Suprapubic skin (tissue), 4 donors: Measurements from ENCODE around the gene DUOXA2. TPM values are rescaled to one million over a fixed set of nuclear protein-coding genes. Genes with fewer than 3 reads are reported as not detected.

ENCODE experiments used
- DNase-seq, 2 donors: peaks; one replicate each; pipeline ENCODE4 v3.0.0-alpha.2; 2019; ENCODE audit warnings: low spot score in 2 of 2
- H3K27ac ChIP-seq: fragments of 200-600 bp; sonication (generic); one replicate; pipeline ENCODE4 v1.5.1; 2019
- H3K27me3 ChIP-seq: fragments of 200-600 bp; sonication (generic); one replicate; pipeline ENCODE4 v1.5.1; 2019
- H3K36me3 ChIP-seq: fragments of 200-600 bp; sonication (generic); one replicate; pipeline ENCODE4 v1.5.1; 2019
- H3K4me1 ChIP-seq: fragments of 200-600 bp; sonication (generic); one replicate; pipeline ENCODE4 v1.5.1; 2019
- H3K4me3 ChIP-seq: fragments of 200-600 bp; sonication (generic); one replicate; pipeline ENCODE4 v1.5.1; 2019; ENCODE audit warnings: mild to moderate bottlenecking
- H3K9me3 ChIP-seq: fragments of 200-600 bp; sonication (generic); one replicate; pipeline ENCODE4 v1.5.1; 2019
- CTCF ChIP-seq, 2 donors: fragments of 200-600 bp in 1 of 2; fragments of 450-650 bp in 1 of 2; sonication (generic) in 1 of 2; IDR thresholded peaks; one replicate each; pipeline ENCODE4 v1.5.1; 2016 to 2019; ENCODE audit warnings: antibody characterized with exemption in 2 of 2, mild to moderate bottlenecking in 1 of 2, moderate library complexity in 1 of 2
- EP300 ChIP-seq: sonication (generic); formaldehyde crosslinking; IDR thresholded peaks from one replicate; pipeline ENCODE4 v1.6.1; 2017; ENCODE audit warnings: antibody characterized with exemption
- POLR2A ChIP-seq, 2 donors: fragments of 450-650 bp; IDR thresholded peaks; one replicate each; pipeline ENCODE4 v1.6.1; 2017; ENCODE audit warnings: antibody characterized with exemption in 2 of 2, mild to moderate bottlenecking in 2 of 2, moderate library complexity in 2 of 2
- POLR2AphosphoS5 ChIP-seq, 3 donors: sonication (generic); formaldehyde crosslinking; IDR thresholded peaks; one replicate each; pipeline ENCODE4 v1.6.1; 2017; ENCODE audit warnings: antibody characterized with exemption in 3 of 3
- WGBS: methylation state at CpG from one replicate; pipeline ENCODE4 v1.1.5; 2018; 5-methylcytosine and 5-hydroxymethylcytosine counted together
- total RNA-seq, 4 donors: library from RNA; depleted of rRNA; stranded (reverse); fragments of >200 nt; gene quantifications; one replicate each; pipeline ENCODE4 v1.1.0, GENCODE V29; 2016

DUOXA2 gene
- total RNA-seq, 4 donors from 2014 or later, result not detected

- 80% methylated on average over 4 of the region's 12 CpGs for WGBS
- Histone ChIP-seq H3K4me1 (peaks cover 12% of the 10 kb centered on the region), H3K36me3 (peaks cover 43% of the 10 kb centered on the region), H3K4me3 (no peak overlapping the region), H3K27me3 (peaks cover 12% of the 10 kb centered on the region), H3K9me3 (no peaks in the 10 kb centered on the region), H3K27ac (no peak overlapping the region)
- no peak for DNase-seq
- TF ChIP-seq POLR2AphosphoS5 (IDR thresholded peaks at IDR 0.05), result no peak
- TF ChIP-seq POLR2A (IDR thresholded peaks at IDR 0.05), result no peak
These were observed 25.0 kb downstream of the DUOXA2 start for GRCh38 chr15:45138814-45139765.

GRCh38 chr15:45139770-45140169 is 25.6 kb downstream of the DUOXA2 start:
- no peak for TF ChIP-seq POLR2A (IDR thresholded peaks at IDR 0.05)
- no peak for TF ChIP-seq EP300
- no peak for TF ChIP-seq POLR2AphosphoS5 (IDR thresholded peaks at IDR 0.05)
- WGBS, result 90% methylated on average over 6 of the region's 6 CpGs
- peaks cover 7% of the 10 kb centered on the region for H3K4me1 ChIP-seq
- H3K36me3 ChIP-seq, result peaks cover 47% of the 10 kb centered on the region
- H3K9me3 ChIP-seq, result no peaks in the 10 kb centered on the region
- no peak for DNase-seq
- no peak overlapping the region for H3K4me3 ChIP-seq
- H3K27ac ChIP-seq, result no peak overlapping the region
- H3K27me3 ChIP-seq, result peaks cover 5% of the 10 kb centered on the region

- no peaks in the 10 kb centered on the region for H3K27me3 ChIP-seq
- 94% methylated on average over 10 of the region's 10 CpGs for WGBS
- no peak overlapping the region for H3K27ac ChIP-seq
- peaks cover under 1% of the 10 kb centered on the region for H3K4me1 ChIP-seq
- no peak for DNase-seq
- no peaks in the 10 kb centered on the region for H3K9me3 ChIP-seq
- TF ChIP-seq EP300, result no peak
- TF ChIP-seq POLR2AphosphoS5 (IDR thresholded peaks at IDR 0.05), result no peak
- no peak for TF ChIP-seq POLR2A (IDR thresholded peaks at IDR 0.05)
- TF ChIP-seq CTCF (IDR thresholded peaks at IDR 0.05), result no peak
- peaks cover 47% of the 10 kb centered on the region for H3K36me3 ChIP-seq
- no peak overlapping the region for H3K4me3 ChIP-seq
These were observed 26.6 kb downstream of the DUOXA2 start for GRCh38 chr15:45140557-45141250.

- no peak for DNase-seq
- 83% methylated on average over 5 of the region's 5 CpGs for WGBS
- no peak for TF ChIP-seq POLR2A (IDR thresholded peaks at IDR 0.05)
- no peak for TF ChIP-seq EP300
- TF ChIP-seq CTCF (IDR thresholded peaks at IDR 0.05), result no peak
- TF ChIP-seq POLR2AphosphoS5 (IDR thresholded peaks at IDR 0.05), result no peak
- H3K36me3 ChIP-seq, result peaks cover 47% of the 10 kb centered on the region
- no peak overlapping the region for H3K27ac ChIP-seq
- no peaks in the 10 kb centered on the region for H3K27me3 ChIP-seq
- H3K4me1 ChIP-seq, result peaks cover 7% of the 10 kb centered on the region
- no peak overlapping the region for H3K4me3 ChIP-seq
- no peaks in the 10 kb centered on the region for H3K9me3 ChIP-seq
These were observed 27.3 kb downstream of the DUOXA2 start for GRCh38 chr15:45141386-45141785.

GRCh38 chr15:45143056-45143455 is 28.9 kb downstream of the DUOXA2 start:
- Histone ChIP-seq H3K4me3 (no peak overlapping the region), H3K27me3 (no peaks in the 10 kb centered on the region), H3K27ac (no peak overlapping the region), H3K4me1 (peaks cover 14% of the 10 kb centered on the region), H3K36me3 (peaks cover 43% of the 10 kb centered on the region), H3K9me3 (no peaks in the 10 kb centered on the region)
- no peak for DNase-seq
- WGBS, result 75% methylated on average over 7 of the region's 7 CpGs
- TF ChIP-seq EP300 (no peak), POLR2AphosphoS5 (IDR thresholded peaks at IDR 0.05) (no peak), CTCF (IDR thresholded peaks at IDR 0.05) (no peak), POLR2A (IDR thresholded peaks at IDR 0.05) (no peak)

GRCh38 chr15:45143946-45144345 is 29.8 kb downstream of the DUOXA2 start:
- no peaks in the 10 kb centered on the region for H3K27me3 ChIP-seq
- H3K36me3 ChIP-seq, result peaks cover 37% of the 10 kb centered on the region

More at GRCh38 chr15:45143946-45144345, 29.8 kb downstream of the DUOXA2 start:
- Histone ChIP-seq H3K4me3 (no peak overlapping the region), H3K27ac (no peak overlapping the region), H3K9me3 (no peaks in the 10 kb centered on the region), H3K4me1 (peaks cover 14% of the 10 kb centered on the region)
- WGBS, result 73% methylated on average over 4 of the region's 11 CpGs
- no peak for DNase-seq
- TF ChIP-seq EP300 (no peak), CTCF (IDR thresholded peaks at IDR 0.05) (no peak), POLR2A (IDR thresholded peaks at IDR 0.05) (no peak), POLR2AphosphoS5 (IDR thresholded peaks at IDR 0.05) (no peak)
